Ovary (tissue), 9 donors: ENCODE measurements around the gene RNF111. TPM values are rescaled to one million over a fixed set of nuclear protein-coding genes. Genes with fewer than 3 reads are reported as not detected.

ENCODE experiments used
- DNase-seq, 5 donors: peaks; one replicate each; pipeline ENCODE4 v3.0.0-alpha.2; 2019 to 2020
- H3K27ac ChIP-seq, 2 donors: fragments of 200-600 bp; one replicate each; pipeline versions ENCODE4 v1.5.1 to v1.8.0; 2019 to 2022
- H3K27me3 ChIP-seq: fragments of 200-600 bp; one replicate; pipeline ENCODE4 v1.8.0; 2022
- H3K36me3 ChIP-seq: fragments of 200-600 bp; sonication (generic); one replicate; pipeline ENCODE4 v1.5.1; 2019
- H3K4me1 ChIP-seq: one replicate; pipeline ENCODE4 v1.8.1; 2013; ENCODE audit warnings: mild to moderate bottlenecking, moderate library complexity; ENCODE audit not compliant: insufficient read depth
- H3K4me3 ChIP-seq: fragments of 200-600 bp; sonication (generic); one replicate; pipeline ENCODE4 v1.5.1; 2017
- H3K9me3 ChIP-seq, 2 donors: fragments of 200-600 bp in 1 of 2; sonication (generic) in 1 of 2; one replicate each; pipeline versions ENCODE4 v1.5.1 to v1.8.1; 2013 to 2019; ENCODE audit warnings: mild to moderate bottlenecking in 1 of 2, moderate library complexity in 1 of 2
- EP300 ChIP-seq: sonication (generic); formaldehyde crosslinking; IDR thresholded peaks from one replicate; pipeline ENCODE4 v1.6.1; 2017; ENCODE audit warnings: antibody characterized with exemption
- POLR2A ChIP-seq: fragments of 450-650 bp; IDR thresholded peaks from one replicate; pipeline ENCODE4 v1.6.1; 2017; ENCODE audit warnings: antibody characterized with exemption, mild to moderate bottlenecking, moderate library complexity
- WGBS, 3 donors: extraction: QIAGEN DNeasy Blood & Tissue Kit in 1 of 3; methylation state at CpG; one replicate each; pipeline versions ENCODE4 v1.1.5 to v1.1.7; 2013 to 2017; 5-methylcytosine and 5-hydroxymethylcytosine counted together
- intact Hi-C, 4 donors: fragments of 100-400 bp; cut with DNase I; formaldehyde crosslinking; loops; one replicate each; pipeline versions ENCODE4 v1.11.0 to v1.15.1; 2022 to 2023
- polyA plus RNA-seq, 2 donors: library from polyadenylated mRNA; stranded (reverse); fragments of 200-250 nt in 1 of 2; fragments of 350-450 nt in 1 of 2; fragmentation: Illumina TruSeq in 1 of 2; extraction: RNeasy Lipid Tissue Mini Kit (QIAGEN cat#74804) in 1 of 2; gene quantifications; one replicate each; pipeline ENCODE4 v1.2.3, GENCODE V29; 2013 to 2014
- total RNA-seq, 7 donors: library from RNA; depleted of rRNA in 2 of 7; stranded (reverse); fragments of >200 nt in 2 of 7; fragmentation: NEBNext Ultra II Directional in 3 of 7; extraction: Animal tissue kit (Norgen Biotek cat#: 25700) in 3 of 7; gene quantifications; one replicate each; pipeline versions ENCODE4 v1.1.0 to v1.2.4, GENCODE V29; 2016 to 2023
- TF ChIP-seq, protein P1 (sequence below), 3 donors: fragments of 450-650 bp in 2 of 3; fragments of 200-600 bp in 1 of 3; IDR thresholded peaks; one replicate each; pipeline versions ENCODE4 v1.5.1 to v1.8.0; 2016 to 2022; ENCODE audit warnings: antibody characterized with exemption in 3 of 3, mild to moderate bottlenecking in 1 of 3
- donor health status: DM: no; HTN: no; CAD: no; lungs with moderate emphysema.
- donor health status: DM: no; HTN: no; CAD: no.
- donor health status: Bipolar disorder and iron deficiency.
- donor health status: DM: yes; HTN: yes; CAD: no.
- donor health status: DM: no; HTN: no; CAD: no.
- donor health status: DM: yes; HTN: yes; CAD: no.

RNF111 gene
- total and polyA plus RNA-seq, 9 donors: 10.1 to 47.5 (median 29.3) TPM

DNA sequence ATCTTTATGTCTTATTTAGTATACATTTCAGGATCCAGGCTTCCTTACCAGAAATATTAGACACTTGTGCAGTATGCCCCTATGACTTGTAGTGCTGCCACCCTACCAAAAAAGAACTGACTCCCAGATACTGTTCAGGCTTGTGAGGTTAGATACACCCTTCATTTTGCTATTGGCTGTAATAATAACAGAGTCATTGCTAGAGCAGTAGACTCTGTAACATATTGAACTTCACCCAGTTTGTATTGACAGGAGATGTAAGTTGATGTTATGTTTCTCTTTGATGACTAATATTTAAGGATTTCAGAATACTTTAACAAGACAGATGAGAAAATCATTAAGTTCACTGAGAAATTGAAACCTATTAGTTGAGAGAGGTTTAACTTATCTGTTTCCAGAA is 32.9 kb downstream of the RNF111 start:
- no peaks in the 10 kb centered on the region for H3K36me3 ChIP-seq
- TF ChIP-seq, protein P1, sequence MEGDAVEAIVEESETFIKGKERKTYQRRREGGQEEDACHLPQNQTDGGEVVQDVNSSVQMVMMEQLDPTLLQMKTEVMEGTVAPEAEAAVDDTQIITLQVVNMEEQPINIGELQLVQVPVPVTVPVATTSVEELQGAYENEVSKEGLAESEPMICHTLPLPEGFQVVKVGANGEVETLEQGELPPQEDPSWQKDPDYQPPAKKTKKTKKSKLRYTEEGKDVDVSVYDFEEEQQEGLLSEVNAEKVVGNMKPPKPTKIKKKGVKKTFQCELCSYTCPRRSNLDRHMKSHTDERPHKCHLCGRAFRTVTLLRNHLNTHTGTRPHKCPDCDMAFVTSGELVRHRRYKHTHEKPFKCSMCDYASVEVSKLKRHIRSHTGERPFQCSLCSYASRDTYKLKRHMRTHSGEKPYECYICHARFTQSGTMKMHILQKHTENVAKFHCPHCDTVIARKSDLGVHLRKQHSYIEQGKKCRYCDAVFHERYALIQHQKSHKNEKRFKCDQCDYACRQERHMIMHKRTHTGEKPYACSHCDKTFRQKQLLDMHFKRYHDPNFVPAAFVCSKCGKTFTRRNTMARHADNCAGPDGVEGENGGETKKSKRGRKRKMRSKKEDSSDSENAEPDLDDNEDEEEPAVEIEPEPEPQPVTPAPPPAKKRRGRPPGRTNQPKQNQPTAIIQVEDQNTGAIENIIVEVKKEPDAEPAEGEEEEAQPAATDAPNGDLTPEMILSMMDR (IDR thresholded peaks at IDR 0.05): no peak
- no peak for TF ChIP-seq EP300
- TF ChIP-seq POLR2A: no peak
- H3K4me3 ChIP-seq: no peak overlapping the region
- no peaks in the 10 kb centered on the region for H3K9me3 ChIP-seq
- no peaks in the 10 kb centered on the region for H3K27me3 ChIP-seq
- H3K4me1 ChIP-seq: peaks cover 2% of the 10 kb centered on the region
- DNase-seq: no peak
- H3K27ac ChIP-seq: no peak overlapping the region
- intact Hi-C loops: no loop called here

- Histone ChIP-seq H3K27me3 (no peaks in the 10 kb centered on the region), H3K4me3 (no peak overlapping the region), H3K9me3 (no peaks in the 10 kb centered on the region), H3K4me1 (no peaks in the 10 kb centered on the region), H3K27ac (no peak overlapping the region), H3K36me3 (no peaks in the 10 kb centered on the region)
- DNase-seq: no peak
- intact Hi-C loops: no loop called here
- no peak for TF ChIP-seq POLR2A
- no peak for TF ChIP-seq EP300
- TF ChIP-seq, protein P1 (IDR thresholded peaks at IDR 0.05): no peak
- WGBS, 3 donors: 96 to 100% (median 97%) methylated on average over 1 of the region's 1 CpG
These were observed 34.7 kb downstream of the RNF111 start for GRCh38 chr15:59022188-59022587.

DNA sequence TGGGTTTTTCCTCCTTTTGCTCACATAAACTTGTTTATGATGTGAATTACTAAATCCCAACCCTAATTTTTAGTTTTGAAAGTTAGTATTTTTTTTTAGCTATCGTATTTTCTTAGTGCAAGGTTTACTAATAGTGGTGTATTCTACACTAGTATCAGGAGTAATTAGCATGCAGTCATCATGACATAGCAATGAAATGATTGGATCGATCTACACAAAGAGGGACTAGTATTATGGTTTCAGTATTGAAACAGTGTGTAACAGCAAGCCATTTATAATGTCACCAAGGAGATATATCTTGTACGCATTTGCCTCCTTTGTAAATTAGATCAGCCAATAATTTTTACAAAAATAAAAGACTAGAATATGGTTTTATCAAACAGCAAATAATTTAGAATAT is 38.7 kb downstream of the RNF111 start:
- no peak overlapping the region for H3K4me3 ChIP-seq
- no peak for TF ChIP-seq EP300
- intact Hi-C loops: no loop called here
- no peaks in the 10 kb centered on the region for H3K4me1 ChIP-seq
- no peaks in the 10 kb centered on the region for H3K27me3 ChIP-seq
- DNase-seq: no peak
- H3K36me3 ChIP-seq: no peaks in the 10 kb centered on the region
- H3K9me3 ChIP-seq: no peaks in the 10 kb centered on the region
- no peak overlapping the region for H3K27ac ChIP-seq
- 92 to 95% (median 94%) methylated on average over 3 of the region's 3 CpGs for WGBS, 3 donors

DNA sequence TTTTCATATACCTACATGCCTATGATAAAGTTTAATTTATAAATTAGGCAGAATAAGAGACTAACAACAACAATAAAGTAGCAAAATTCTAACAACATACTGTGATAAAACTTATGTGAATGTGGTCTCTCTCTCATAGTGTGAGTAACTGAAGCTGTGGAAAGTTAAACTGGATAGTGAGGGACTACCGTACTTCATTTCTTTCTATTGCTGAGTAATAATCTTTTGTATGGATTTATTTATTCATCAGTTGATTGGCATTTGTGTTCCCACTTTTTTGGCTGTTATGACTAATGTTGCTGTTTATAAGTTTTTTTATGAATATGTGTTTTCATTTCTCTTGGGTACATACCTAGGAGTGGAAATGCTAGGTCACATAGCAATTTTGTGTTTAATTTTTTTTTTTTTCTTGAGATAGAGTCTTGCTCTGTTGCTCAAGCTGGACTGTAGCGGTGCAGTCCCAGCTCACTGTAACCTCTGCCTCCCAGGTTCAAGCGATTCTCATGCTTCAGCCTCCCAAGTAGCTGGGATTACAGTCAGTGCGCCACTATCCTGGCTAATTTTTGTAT is 41.0 kb downstream of the RNF111 start:
- Histone ChIP-seq H3K4me1 (no peaks in the 10 kb centered on the region), H3K9me3 (no peaks in the 10 kb centered on the region), H3K36me3 (no peaks in the 10 kb centered on the region), H3K27me3 (no peaks in the 10 kb centered on the region), H3K4me3 (no peak overlapping the region), H3K27ac (no peak overlapping the region)
- WGBS, 3 donors: 88 to 95% (median 93%) methylated on average over 4 of the region's 4 CpGs
- intact Hi-C loops: no loop called here
- no peak for DNase-seq
- TF ChIP-seq POLR2A: no peak
- TF ChIP-seq, protein P1 (IDR thresholded peaks at IDR 0.05): no peak
- no peak for TF ChIP-seq EP300

DNA sequence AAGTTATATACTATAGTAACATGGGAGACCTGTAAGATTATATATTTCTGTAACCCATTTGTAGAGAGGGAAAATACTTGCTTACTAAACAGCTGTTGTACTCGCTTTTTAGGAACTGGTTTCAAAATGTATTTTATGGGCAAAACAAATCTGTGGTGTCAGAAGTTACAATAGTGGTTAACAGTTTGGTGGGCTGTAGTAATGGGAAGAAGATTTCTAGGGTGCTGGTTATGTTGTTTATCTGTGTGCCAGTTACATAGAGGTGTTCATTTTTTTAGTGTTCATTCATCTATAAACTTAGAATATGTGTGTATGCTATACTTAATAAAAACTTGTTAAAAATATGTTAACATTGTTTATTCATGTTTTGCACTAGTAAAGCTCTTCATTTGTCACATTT is 42.1 kb downstream of the RNF111 start:
- H3K36me3 ChIP-seq: no peaks in the 10 kb centered on the region
- no peak for DNase-seq
- H3K27me3 ChIP-seq: no peaks in the 10 kb centered on the region
- no peaks in the 10 kb centered on the region for H3K4me1 ChIP-seq
- intact Hi-C loops: no loop called here
- no peak overlapping the region for H3K27ac ChIP-seq
- H3K4me3 ChIP-seq: no peak overlapping the region
- H3K9me3 ChIP-seq: no peaks in the 10 kb centered on the region
- TF ChIP-seq POLR2A: no peak
- no peak for TF ChIP-seq EP300
- TF ChIP-seq, protein P1 (IDR thresholded peaks at IDR 0.05): no peak
- 50 to 65% (median 50%) methylated on average over 1 of the region's 1 CpG for WGBS, 3 donors
